Neural cell (in vitro differentiated cells): Measurements from ENCODE around the gene MAN2C1.

Experiments
- CTCF ChIP-seq: fragments of 450-650 bp; IDR thresholded peaks from 2 replicates; pipeline ENCODE4 v1.5.1; 2014; ENCODE audit warnings: antibody characterized with exemption, mild to moderate bottlenecking, moderate library complexity; ENCODE audit not compliant: poor library complexity, severe bottlenecking
- EP300 ChIP-seq: fragments of 450-650 bp; conservative IDR thresholded peaks from 2 replicates; pipeline ENCODE4 v1.6.1; 2014; ENCODE audit warnings: antibody characterized with exemption, mild to moderate bottlenecking, moderate library complexity; ENCODE audit not compliant: poor library complexity, severe bottlenecking
- EZH2 ChIP-seq: fragments of 200-600, 300-800 bp; shearing (Covaris generic), sonication (generic); IDR thresholded peaks from 2 replicates; pipeline ENCODE4 v1.6.1; 2014; ENCODE audit warnings: antibody characterized with exemption, low read length, borderline replicate concordance, mild to moderate bottlenecking; ENCODE audit not compliant: insufficient read depth, poor library complexity, severe bottlenecking
- MXI1 ChIP-seq: fragments of 450-650 bp; conservative IDR thresholded peaks from 2 replicates; pipeline ENCODE4 v1.6.1; 2014; ENCODE audit warnings: antibody characterized with exemption, mild to moderate bottlenecking; ENCODE audit not compliant: poor library complexity, severe bottlenecking
- POLR2AphosphoS5 ChIP-seq: IDR thresholded peaks from 2 replicates; pipeline ENCODE4 v1.6.1; 2012
- RAD21 ChIP-seq: fragments of 450-650 bp; conservative IDR thresholded peaks from 2 replicates; pipeline ENCODE4 v1.6.1; 2014; ENCODE audit warnings: antibody characterized with exemption, mild to moderate bottlenecking, moderate library complexity
- REST ChIP-seq: IDR thresholded peaks from 2 replicates; pipeline ENCODE4 v1.6.1; 2012; ENCODE audit warnings: borderline replicate concordance
- SMC3 ChIP-seq: fragments of 450-650 bp; conservative IDR thresholded peaks from 2 replicates; pipeline ENCODE4 v1.6.1; 2014; ENCODE audit warnings: antibody characterized with exemption, mild to moderate bottlenecking, moderate library complexity; ENCODE audit not compliant: poor library complexity
- TAF1 ChIP-seq: IDR thresholded peaks from 2 replicates; pipeline ENCODE4 v1.6.1; 2012; ENCODE audit warnings: low read depth

GRCh38 chr15:75346796-75347221, 21.6 kb downstream of the MAN2C1 start, which contains the start of gene NEIL1:
- no peak for TF ChIP-seq EZH2
- no peak for TF ChIP-seq REST
- TF ChIP-seq CTCF = no peak
- TF ChIP-seq EP300 = no peak
- no peak for TF ChIP-seq POLR2AphosphoS5
- TF ChIP-seq SMC3 = no peak
- TF ChIP-seq TAF1 = no peak
- no peak for TF ChIP-seq MXI1
- TF ChIP-seq RAD21 = no peak
